ENCODE measurements around the gene SERPINI2. TPM values are rescaled to one million over a fixed set of nuclear protein-coding genes. Genes with fewer than 3 reads are reported as not detected.

The SERPINI2 gene
- polyA plus RNA-seq, 2 of the 4 experiments (the other 2 are of a cell fraction) = not detected

DNA sequence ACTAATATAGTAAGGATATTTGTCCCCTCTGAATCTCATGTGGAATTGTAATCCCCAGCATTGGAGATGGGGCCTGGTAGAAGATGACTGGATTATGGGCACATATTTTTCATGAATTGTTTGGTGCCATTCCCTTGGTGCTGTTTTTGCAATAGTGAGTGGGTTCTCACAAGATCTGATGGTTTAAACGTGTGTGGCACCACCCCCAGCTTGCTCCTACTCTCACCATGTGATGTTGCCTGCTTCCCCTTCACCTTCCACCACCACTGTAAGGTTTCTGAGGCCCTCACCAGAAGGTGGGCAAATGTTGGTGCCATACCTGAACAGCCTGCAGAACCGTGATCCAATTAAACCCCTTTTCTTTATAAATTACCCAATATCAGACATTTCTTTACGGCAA lies 28.1 kb upstream of the SERPINI2 start:
- H3K4me1 ChIP-seq = no peaks in the 10 kb centered on the region
- no peak for DNase-seq (ENCODE audit: low read depth in 1 of 2, low spot score in 1 of 2)
- TF ChIP-seq REST (IDR thresholded peaks at IDR 0.05) (no peak), MYC (IDR thresholded peaks at IDR 0.05; ENCODE audit: borderline replicate concordance, low read length) (no peak), ELK1 (IDR thresholded peaks at IDR 0.05; ENCODE audit: low read depth, low read length) (no peak), FOXS1 (CRISPR knock-in tag; IDR thresholded peaks at IDR 0.05) (no peak), ZSCAN20 (CRISPR knock-in tag; IDR thresholded peaks at IDR 0.05) (no peak), KDM5A (IDR thresholded peaks at IDR 0.05) (no peak)
- CTCF ChIA-PET = no interaction called here
- no peak for FAIRE-seq
- 34% methylated on average over 3 of the region's 3 CpGs for WGBS (ENCODE audit: missing lambda C conversion rate)
- POLR2A ChIA-PET = no interaction called here
- no peak overlapping the region for H3K4me2 ChIP-seq
- no peak overlapping the region for H3K4me3 ChIP-seq
- H3K9me3 ChIP-seq = no peaks in the 10 kb centered on the region
- ATAC-seq = no peak
- no peak overlapping the region for H3K27ac ChIP-seq

GRCh38 chr3:167497903-167498302 lies 24.1 kb upstream of the SERPINI2 start:
- H3K27ac ChIP-seq = no peak overlapping the region
- TF ChIP-seq ZNF302 (CRISPR knock-in tag; IDR thresholded peaks at IDR 0.05) (no peak), EP300 (IDR thresholded peaks at IDR 0.05) (no peak), RAD21 (conservative IDR thresholded peaks at IDR 0.05 in 1 of 2, IDR thresholded peaks at IDR 0.05 in 1 of 2) (no peak), FOSL2 (IDR thresholded peaks at IDR 0.05) (no peak), FOSL2 (CRISPR knock-in tag; IDR thresholded peaks at IDR 0.05) (no peak), PBX3 (IDR thresholded peaks at IDR 0.05) (no peak), HOXB13 (CRISPR knock-in tag; IDR thresholded peaks at IDR 0.05; ENCODE audit: low read depth) (no peak), USF2 (IDR thresholded peaks at IDR 0.05) (no peak), MAZ (IDR thresholded peaks at IDR 0.05; ENCODE audit: borderline replicate concordance, low read depth, low read length) (no peak), KDM1A (IDR thresholded peaks at IDR 0.05; ENCODE audit: low read depth) (no peak), CBX2 (IDR thresholded peaks at IDR 0.05; ENCODE audit: borderline replicate concordance, low read depth) (no peak), RARB (CRISPR knock-in tag; IDR thresholded peaks at IDR 0.05) (no peak), EHMT2 (IDR thresholded peaks at IDR 0.05; ENCODE audit: low read depth) (no peak), MAFK (IDR thresholded peaks at IDR 0.05; ENCODE audit: partially characterized antibody) (no peak), CHD4 (IDR thresholded peaks at IDR 0.05; ENCODE audit: borderline replicate concordance) (no peak), ZFP36 (IDR thresholded peaks at IDR 0.05; ENCODE audit: borderline replicate concordance, partially characterized antibody) (no peak), RNF2 (IDR thresholded peaks at IDR 0.05; ENCODE audit: borderline replicate concordance, low read depth) (no peak), TFCP2L1 (CRISPR knock-in tag; IDR thresholded peaks at IDR 0.05) (no peak), FOSB (CRISPR knock-in tag; IDR thresholded peaks at IDR 0.05) (no peak), HES2 (IDR thresholded peaks at IDR 0.05) (no peak)
- TF ChIP-seq, protein P1, sequence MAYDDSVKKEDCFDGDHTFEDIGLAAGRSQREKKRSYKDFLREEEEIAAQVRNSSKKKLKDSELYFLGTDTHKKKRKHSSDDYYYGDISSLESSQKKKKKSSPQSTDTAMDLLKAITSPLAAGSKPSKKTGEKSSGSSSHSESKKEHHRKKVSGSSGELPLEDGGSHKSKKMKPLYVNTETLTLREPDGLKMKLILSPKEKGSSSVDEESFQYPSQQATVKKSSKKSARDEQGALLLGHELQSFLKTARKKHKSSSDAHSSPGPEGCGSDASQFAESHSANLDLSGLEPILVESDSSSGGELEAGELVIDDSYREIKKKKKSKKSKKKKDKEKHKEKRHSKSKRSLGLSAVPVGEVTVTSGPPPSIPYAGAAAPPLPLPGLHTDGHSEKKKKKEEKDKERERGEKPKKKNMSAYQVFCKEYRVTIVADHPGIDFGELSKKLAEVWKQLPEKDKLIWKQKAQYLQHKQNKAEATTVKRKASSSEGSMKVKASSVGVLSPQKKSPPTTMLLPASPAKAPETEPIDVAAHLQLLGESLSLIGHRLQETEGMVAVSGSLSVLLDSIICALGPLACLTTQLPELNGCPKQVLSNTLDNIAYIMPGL (CRISPR knock-in tag; IDR thresholded peaks at IDR 0.05; ENCODE audit: borderline replicate concordance) = no peak
- ATAC-seq (no peak), DNase-seq (ENCODE audit: low read depth in 1 of 2, low spot score in 1 of 2) (no peak), FAIRE-seq (no peak)
- H3K9me3 ChIP-seq = no peaks in the 10 kb centered on the region
- POLR2A ChIA-PET = no interaction called here
- H3K4me3 ChIP-seq = no peak overlapping the region
- CTCF ChIA-PET = no interaction called here
- no peaks in the 10 kb centered on the region for H3K4me1 ChIP-seq
- 75% methylated on average over 6 of the region's 7 CpGs for WGBS (ENCODE audit: missing lambda C conversion rate)
- no peak overlapping the region for H3K4me2 ChIP-seq

Data from A549 (cell line).